Brain microvascular endothelial cell (primary cell): ENCODE results near the gene DLGAP1.
"Not testable (repeated sequence)": the region's sequence is repeated elsewhere in the genome, so short reads cannot be mapped to it uniquely, and the experiment has no call there.

ENCODE experiments used
- DNase-seq: peaks from one replicate; pipeline ENCODE4 v3.0.0-alpha.2; 2020
- H3K27ac ChIP-seq: fragments of 250-450 bp; sonication (Bioruptor Pico); 2 replicates; pipeline ENCODE4 v1.5.1; 2020; ENCODE audit warnings: mild to moderate bottlenecking, moderate library complexity
- H3K27me3 ChIP-seq: fragments of 250-450 bp; sonication (Bioruptor Pico); replicated peaks from 2 replicates; pipeline ENCODE4 v1.5.1; 2020; ENCODE audit warnings: mild to moderate bottlenecking
- H3K36me3 ChIP-seq: fragments of 250-450 bp; sonication (Bioruptor Pico); replicated peaks from 2 replicates; pipeline ENCODE4 v1.5.1; 2020; ENCODE audit warnings: mild to moderate bottlenecking
- H3K4me3 ChIP-seq: 2 replicates; pipeline ENCODE4 v1.5.1; 2011; ENCODE audit warnings: low read depth, mild to moderate bottlenecking, control low read depth, low read length, moderate library complexity
- in situ Hi-C: cut with HindIII; loops from 2 replicates; pipeline ENCODE4 v1.10.0; 2017; ENCODE audit warnings: low sequenced_read_pairs, low pct_ligation_motif_present
- TF ChIP-seq, protein P1 (sequence below): IDR thresholded peaks from 2 replicates; pipeline ENCODE4 v1.5.1; 2011; ENCODE audit warnings: low read depth, mild to moderate bottlenecking, moderate library complexity, low read length, control low read depth, inconsistent platforms; ENCODE audit errors: missing control alignments

Gene DLGAP1

DNA sequence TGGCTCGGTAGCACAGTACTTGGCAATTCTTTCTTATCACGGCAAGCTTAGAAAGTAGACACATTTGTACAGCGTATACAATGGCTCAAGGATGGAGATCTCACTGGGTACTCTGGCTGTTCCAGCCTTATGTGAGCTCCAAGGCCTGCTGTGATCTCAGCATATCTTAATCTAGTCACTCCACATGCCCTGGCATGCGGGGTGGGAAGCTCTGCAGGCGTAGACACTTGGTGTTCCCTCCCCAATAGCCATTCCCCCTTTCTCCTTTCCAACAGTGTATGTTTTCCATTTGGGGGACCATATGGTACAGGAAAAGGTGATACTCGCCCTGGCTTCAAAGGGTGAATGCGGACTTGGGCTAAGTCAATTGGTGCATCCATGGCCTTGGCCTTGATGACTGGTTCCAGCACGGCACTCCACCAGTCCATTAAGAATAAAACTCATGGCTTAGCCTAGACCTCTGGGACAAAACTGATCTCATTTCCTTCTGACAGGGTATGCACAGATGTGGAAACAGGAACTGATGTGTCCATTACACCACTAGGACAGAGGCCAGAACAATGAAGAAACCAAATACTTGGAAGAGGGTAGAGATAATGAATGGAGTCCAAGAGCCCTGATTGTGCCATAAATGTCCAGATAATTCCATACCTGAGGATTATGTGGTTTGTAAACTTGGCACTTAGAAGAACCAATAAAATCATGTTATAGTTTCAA is 976.7 kb downstream of the DLGAP1 start:
- in situ Hi-C loops: no loop called here
- Histone ChIP-seq H3K36me3 (no peaks in the 10 kb centered on the region), H3K4me3 (no peak overlapping the region), H3K27me3 (no peaks in the 10 kb centered on the region), H3K27ac (no peak overlapping the region)
- DNase-seq: no peak
- TF ChIP-seq, protein P1, sequence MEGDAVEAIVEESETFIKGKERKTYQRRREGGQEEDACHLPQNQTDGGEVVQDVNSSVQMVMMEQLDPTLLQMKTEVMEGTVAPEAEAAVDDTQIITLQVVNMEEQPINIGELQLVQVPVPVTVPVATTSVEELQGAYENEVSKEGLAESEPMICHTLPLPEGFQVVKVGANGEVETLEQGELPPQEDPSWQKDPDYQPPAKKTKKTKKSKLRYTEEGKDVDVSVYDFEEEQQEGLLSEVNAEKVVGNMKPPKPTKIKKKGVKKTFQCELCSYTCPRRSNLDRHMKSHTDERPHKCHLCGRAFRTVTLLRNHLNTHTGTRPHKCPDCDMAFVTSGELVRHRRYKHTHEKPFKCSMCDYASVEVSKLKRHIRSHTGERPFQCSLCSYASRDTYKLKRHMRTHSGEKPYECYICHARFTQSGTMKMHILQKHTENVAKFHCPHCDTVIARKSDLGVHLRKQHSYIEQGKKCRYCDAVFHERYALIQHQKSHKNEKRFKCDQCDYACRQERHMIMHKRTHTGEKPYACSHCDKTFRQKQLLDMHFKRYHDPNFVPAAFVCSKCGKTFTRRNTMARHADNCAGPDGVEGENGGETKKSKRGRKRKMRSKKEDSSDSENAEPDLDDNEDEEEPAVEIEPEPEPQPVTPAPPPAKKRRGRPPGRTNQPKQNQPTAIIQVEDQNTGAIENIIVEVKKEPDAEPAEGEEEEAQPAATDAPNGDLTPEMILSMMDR: no peak

DNA sequence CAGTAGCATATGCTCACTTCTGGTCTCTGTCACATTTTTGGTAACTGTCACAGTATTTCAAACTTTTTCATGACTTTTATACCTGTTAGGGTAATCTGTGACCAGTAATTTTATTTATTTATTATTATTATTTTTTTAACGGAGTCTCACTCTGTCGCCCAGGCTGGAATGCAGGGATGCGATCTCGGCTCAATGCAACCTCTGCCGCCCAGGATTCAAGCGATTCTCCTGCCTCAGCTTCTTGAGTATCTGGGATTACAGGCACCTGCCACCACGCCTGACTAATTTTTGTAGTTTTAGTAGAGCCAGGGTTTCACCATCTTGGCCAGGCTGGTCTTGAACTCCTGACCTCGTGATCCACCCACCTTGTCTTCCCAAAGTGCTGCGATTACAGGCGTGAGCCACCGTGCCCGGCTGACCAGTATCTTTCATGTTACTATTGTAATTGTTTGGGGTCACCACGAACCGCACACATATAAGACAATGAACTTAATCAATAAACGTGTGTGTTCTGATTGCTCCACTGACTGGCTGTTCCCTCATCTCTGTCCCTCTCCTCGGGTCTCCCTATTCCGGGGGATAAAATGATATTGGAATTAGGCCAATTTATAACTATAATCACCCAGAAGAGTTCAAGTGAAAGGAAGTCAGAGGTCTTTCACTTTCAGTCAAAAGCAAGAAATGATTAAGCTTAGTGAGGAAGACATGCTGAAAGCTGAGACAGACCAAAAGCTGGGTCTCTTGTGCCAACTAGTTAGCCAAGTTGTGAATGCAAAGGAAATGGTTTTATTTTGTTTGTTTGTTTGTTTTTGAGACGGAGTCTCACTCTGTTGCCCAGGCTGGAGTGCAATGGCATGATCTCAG is 982.2 kb downstream of the DLGAP1 start:
- in situ Hi-C loops: no loop called here
- no peak overlapping the region for H3K27ac ChIP-seq
- no peaks in the 10 kb centered on the region for H3K36me3 ChIP-seq
- TF ChIP-seq, protein P1: no peak
- DNase-seq: no peak
- H3K4me3 ChIP-seq: no peak overlapping the region
- H3K27me3 ChIP-seq: no peaks in the 10 kb centered on the region

DNA sequence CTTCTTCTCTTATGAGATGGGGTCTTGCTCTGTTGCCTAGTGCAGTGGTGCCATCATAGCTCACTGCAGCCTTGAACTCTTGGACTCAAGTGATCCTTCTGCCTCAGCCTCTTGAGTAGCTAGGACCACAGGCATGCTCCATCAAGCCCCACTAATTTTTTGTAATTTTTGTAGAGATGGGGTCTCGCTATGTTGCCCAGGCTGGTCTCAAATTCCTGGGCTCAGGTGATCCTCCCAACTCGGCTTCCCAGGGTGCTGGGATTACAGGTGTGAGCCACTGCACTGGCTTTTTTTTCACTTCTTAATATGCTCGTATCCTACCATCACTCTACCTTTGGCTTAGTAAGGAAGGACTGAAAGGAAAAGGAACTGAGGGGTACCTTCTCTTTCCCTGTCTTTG is 983.0 kb downstream of the DLGAP1 start:
- in situ Hi-C loops, H3K36me3 ChIP-seq, H3K27me3 ChIP-seq, DNase-seq, H3K4me3 ChIP-seq, H3K27ac ChIP-seq: not testable (repeated sequence)

DNA sequence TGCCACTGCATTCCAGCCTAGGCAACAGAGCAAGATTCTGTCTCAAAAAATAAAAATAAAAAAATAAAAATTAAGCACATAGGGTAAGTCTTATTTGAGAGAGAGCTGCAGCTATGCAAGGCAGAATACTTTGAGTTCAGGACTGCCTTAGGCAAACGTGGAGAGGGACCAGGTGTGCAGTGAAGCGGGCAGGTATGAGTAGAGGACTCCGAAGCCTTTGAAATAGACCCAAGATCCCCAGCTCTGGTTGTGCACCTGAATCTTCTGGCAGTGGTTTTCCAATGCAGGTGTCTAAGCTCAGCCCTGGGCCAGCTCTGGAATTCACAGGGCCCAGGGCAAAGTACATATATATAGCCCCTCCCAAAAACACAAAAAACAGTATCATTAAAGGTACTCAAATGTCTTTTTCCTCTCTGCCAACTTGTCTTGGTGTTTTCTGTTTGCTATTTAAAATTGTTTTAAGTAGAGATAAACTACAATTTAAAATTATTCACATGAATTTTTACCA is 983.9 kb downstream of the DLGAP1 start:
- Histone ChIP-seq H3K36me3 (no peaks in the 10 kb centered on the region), H3K27me3 (no peaks in the 10 kb centered on the region), H3K27ac (no peak overlapping the region), H3K4me3 (no peak overlapping the region)
- TF ChIP-seq, protein P1: no peak
- no peak for DNase-seq
- in situ Hi-C loops: no loop called here

DNA sequence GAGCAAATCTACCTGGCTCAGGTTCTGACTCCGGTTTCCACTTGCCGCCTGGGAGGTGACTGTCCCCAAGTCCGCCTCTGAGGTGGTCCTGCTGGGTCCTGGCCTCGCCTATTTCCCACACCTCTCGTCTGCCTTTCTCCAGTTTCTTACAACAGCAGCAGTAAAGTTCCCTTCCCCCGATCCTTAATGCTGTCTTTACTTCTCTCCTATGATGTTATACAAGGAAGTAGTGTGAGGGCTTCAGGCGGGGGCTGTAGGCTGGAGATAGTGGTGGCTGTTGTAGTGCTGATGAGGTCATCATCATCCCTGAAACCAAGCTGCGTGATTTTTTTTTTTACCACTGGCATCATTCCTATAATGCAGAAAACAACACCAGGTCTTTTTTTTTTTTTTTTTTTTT is 986.3 kb downstream of the DLGAP1 start:
- no peak overlapping the region for H3K27ac ChIP-seq

More for the DNA sequence above, 986.3 kb downstream of the DLGAP1 start:
- H3K27me3 ChIP-seq: no peaks in the 10 kb centered on the region
- TF ChIP-seq, protein P1: no peak
- in situ Hi-C loops: no loop called here
- H3K36me3 ChIP-seq: no peaks in the 10 kb centered on the region
- DNase-seq: no peak
- H3K4me3 ChIP-seq: no peak overlapping the region
